Bronchial epithelial cell (primary cell): ENCODE results near the gene GTPBP8. TPM values are rescaled to one million over a fixed set of nuclear protein-coding genes. Genes with fewer than 3 reads are reported as not detected.
A peak's percentile ranks its signal among the peaks of the same experiment; 100 is the strongest.
"Not testable (repeated sequence)": the region's sequence is repeated elsewhere in the genome, so short reads cannot be mapped to it uniquely, and the experiment has no call there.

Experiments
- DNase-seq: peaks from one replicate; pipeline ENCODE4 v3.0.0-alpha.2; 2010; ENCODE audit warnings: low read depth
- FAIRE-seq: peaks from 2 replicates; lab custom pipeline; 2011; peaks lifted over from hg19 to GRCh38; lab: Jason Lieb, UNC
- H3K27me3 ChIP-seq: 2 replicates; pipeline ENCODE4 v1.5.1; 2011; ENCODE audit warnings: low read length; ENCODE audit not compliant: control insufficient read depth, insufficient read depth
- H3K36me3 ChIP-seq: 2 replicates; pipeline ENCODE4 v1.5.1; 2011; ENCODE audit warnings: low read length; ENCODE audit not compliant: control insufficient read depth, insufficient read depth
- H3K4me3 ChIP-seq: 2 replicates; pipeline ENCODE4 v1.5.1; 2011; ENCODE audit warnings: mild to moderate bottlenecking, low read depth, low read length, control low read depth
- CTCF ChIP-seq: IDR thresholded peaks from 2 replicates; pipeline ENCODE4 v1.5.1; 2011; ENCODE audit warnings: mild to moderate bottlenecking, moderate library complexity, low read length, control low read depth, inconsistent platforms; ENCODE audit not compliant: insufficient read depth, severe bottlenecking
- total RNA-seq: library from RNA; depleted of rRNA; stranded (reverse); fragments of >200 nt; gene quantifications from 2 replicates; pipeline ENCODE4 v1.2.1, GENCODE V29; 2014

GTPBP8 gene
- total RNA-seq, 1 donor from 2014 or later: 18.4 TPM

DNA sequence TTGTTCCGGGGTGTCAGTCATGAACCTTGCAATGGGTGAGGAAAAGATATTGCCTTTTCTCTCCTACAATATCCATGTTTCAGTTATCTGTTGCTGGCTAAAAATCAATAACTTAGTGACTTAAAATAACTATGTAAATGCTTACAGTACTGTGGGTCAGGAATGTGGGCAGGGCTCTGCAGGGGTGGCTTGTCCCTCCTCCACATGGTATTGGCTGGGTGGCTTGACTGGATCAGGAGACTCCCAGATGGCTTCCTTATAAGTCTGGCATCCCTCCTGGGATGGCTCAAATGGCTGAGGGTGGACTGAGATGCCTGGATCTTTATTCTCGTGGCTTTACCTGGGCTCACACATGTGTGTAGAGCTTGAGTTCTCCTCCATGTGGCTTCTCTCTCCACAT, 47.5 kb downstream of the GTPBP8 start:
- no peak for DNase-seq
- Histone ChIP-seq H3K4me3 (no peak overlapping the region), H3K36me3 (no peaks in the 10 kb centered on the region), H3K27me3 (no peaks in the 10 kb centered on the region)
- FAIRE-seq: no peak
- TF ChIP-seq CTCF: no peak

GRCh38 chr3:113039546-113039945, 48.8 kb downstream of the GTPBP8 start:
- FAIRE-seq (no peak), DNase-seq (no peak)
- no peaks in the 10 kb centered on the region for H3K36me3 ChIP-seq
- no peak for TF ChIP-seq CTCF
- no peaks in the 10 kb centered on the region for H3K27me3 ChIP-seq
- H3K4me3 ChIP-seq: no peak overlapping the region

- no peaks in the 10 kb centered on the region for H3K27me3 ChIP-seq
- no peaks in the 10 kb centered on the region for H3K36me3 ChIP-seq
- no peak for TF ChIP-seq CTCF
- DNase-seq: no peak
- H3K4me3 ChIP-seq: no peak overlapping the region
- FAIRE-seq: no peak
These were observed 49.4 kb downstream of the GTPBP8 start for GRCh38 chr3:113040231-113040630.

- H3K27me3 ChIP-seq: no peaks in the 10 kb centered on the region
- DNase-seq (no peak), FAIRE-seq (no peak)
- H3K4me3 ChIP-seq: no peak overlapping the region
- TF ChIP-seq CTCF: no peak
- no peaks in the 10 kb centered on the region for H3K36me3 ChIP-seq
These were observed 52.9 kb downstream of the GTPBP8 start for GRCh38 chr3:113043686-113044085.

GRCh38 chr3:113046186-113046965, 55.6 kb downstream of the GTPBP8 start:
- not testable (repeated sequence) for H3K27me3 ChIP-seq, FAIRE-seq, DNase-seq, H3K4me3 ChIP-seq, H3K36me3 ChIP-seq

DNA sequence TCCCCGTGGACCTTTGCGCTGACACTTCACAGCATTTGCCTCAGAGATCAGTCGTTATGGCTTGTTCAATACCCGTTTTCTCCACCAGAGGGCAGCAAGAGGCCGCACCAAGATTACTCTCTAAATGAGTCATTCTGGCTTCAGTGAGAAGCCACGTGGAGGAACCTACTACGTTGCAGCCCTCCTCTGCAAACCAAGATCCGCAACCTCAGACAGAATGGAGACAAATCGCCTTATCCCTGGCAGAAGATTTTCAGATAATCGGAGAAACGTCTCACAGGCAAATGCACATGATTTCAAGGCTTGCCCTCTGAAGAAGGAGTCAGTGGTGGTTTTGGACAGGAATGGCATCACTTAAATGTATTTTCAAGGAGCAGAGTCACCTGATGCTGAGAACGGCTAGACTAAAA, 60.5 kb downstream of the GTPBP8 start:
- Histone ChIP-seq H3K36me3 (no peaks in the 10 kb centered on the region), H3K4me3 (no peak overlapping the region), H3K27me3 (no peaks in the 10 kb centered on the region)
- DNase-seq (peak; percentile 72), FAIRE-seq (no peak)
- TF ChIP-seq CTCF: peak; percentile 76

Other genes starting within 250 kb of the GTPBP8 start
- gene CD200R1L, start 144.1 kb upstream of the GTPBP8 start, total RNA-seq: 0.26 TPM in 1 of 2 replicates, not detected in the other
- under 0.01 TPM in 1 of 2 replicates, not detected in the other for gene CD200R1, start 15.9 kb upstream of the GTPBP8 start, total RNA-seq
- gene BOC, start 220.6 kb downstream of the GTPBP8 start, total RNA-seq: 0.38 and 1.3 TPM in 2 replicates